WTC11 (cell line): ENCODE data around the gene SLC30A1. TPM values are rescaled to one million over a fixed set of nuclear protein-coding genes. Genes with fewer than 3 reads are reported as not detected.

Experiments used
- ATAC-seq: fragments of 200-7000 bp; cut with Tn5 transposase; 2 replicates; pipeline ENCODE4 v1.10.0; 2021; ENCODE audit warnings: mild to moderate bottlenecking, moderate library complexity
- CTCF ChIA-PET: fragments of 300-600 bp; sonication (Branson Sonifier 250); formaldehyde crosslinking; loops from one replicate; lab custom pipeline; 2021; ENCODE audit warnings: antibody characterized with exemption; lab: Charles Lee
- POLR2A ChIA-PET: fragments of 350-600 bp; sonication (Branson Sonifier 250); formaldehyde crosslinking; loops from one replicate; lab custom pipeline; 2021; ENCODE audit warnings: antibody characterized with exemption; lab: Charles Lee
- DNase-seq: peaks from one replicate; pipeline ENCODE4 v3.0.0; 2021; ENCODE audit warnings: low spot score
- H3K27ac Mint-ChIP-seq: 2 replicates; pipeline ENCODE4 v1.8.0; 2021; ENCODE audit warnings: mixed read lengths
- H3K27me3 Mint-ChIP-seq: 2 replicates; pipeline ENCODE4 v1.8.0; 2021; ENCODE audit warnings: low read depth, mild to moderate bottlenecking, moderate library complexity, mixed read lengths
- H3K36me3 Mint-ChIP-seq: 2 replicates; pipeline ENCODE4 v1.8.0; 2021; ENCODE audit warnings: mixed read lengths
- H3K4me1 Mint-ChIP-seq: 2 replicates; pipeline ENCODE4 v1.8.0; 2022; ENCODE audit warnings: mixed read lengths
- H3K4me3 Mint-ChIP-seq: 2 replicates; pipeline ENCODE4 v1.8.0; 2021; ENCODE audit warnings: mild to moderate bottlenecking, moderate library complexity, mixed read lengths
- H3K9me3 Mint-ChIP-seq: 2 replicates; pipeline ENCODE4 v1.8.0; 2021; ENCODE audit warnings: mixed read lengths
- ATF1 ChIP-seq: sonication (generic); formaldehyde crosslinking; IDR thresholded peaks from 2 replicates; pipeline ENCODE4 v1.8.1; 2023; ENCODE audit warnings: mild to moderate bottlenecking, moderate library complexity, missing genetic modification reagents
- EMX1 ChIP-seq: fragments of 250-450 bp; sonication (Bioruptor Pico); IDR thresholded peaks from 2 replicates; pipeline ENCODE4 v1.8.0; 2021; ENCODE audit warnings: mild to moderate bottlenecking
- ETV6 ChIP-seq: sonication (generic); formaldehyde crosslinking; IDR thresholded peaks from 2 replicates; pipeline ENCODE4 v1.8.1; 2022; ENCODE audit warnings: mild to moderate bottlenecking, missing genetic modification reagents
- GABPB1 ChIP-seq: sonication (generic); formaldehyde crosslinking; IDR thresholded peaks from 2 replicates; pipeline ENCODE4 v1.8.1; 2023; ENCODE audit warnings: mild to moderate bottlenecking, missing genetic modification reagents
- NFYB ChIP-seq: sonication (generic); formaldehyde crosslinking; conservative IDR thresholded peaks from 2 replicates; pipeline ENCODE4 v1.8.0; 2022; ENCODE audit warnings: low read depth, missing genetic modification reagents
- NR1H2 ChIP-seq: sonication (generic); formaldehyde crosslinking; IDR thresholded peaks from 2 replicates; pipeline ENCODE4 v1.9.0; 2021; ENCODE audit warnings: mild to moderate bottlenecking, moderate library complexity, missing genetic modification reagents
- RORB ChIP-seq: fragments of 250-450 bp; sonication (Bioruptor Pico); IDR thresholded peaks from 2 replicates; pipeline ENCODE4 v1.9.0; 2021; ENCODE audit warnings: mild to moderate bottlenecking
- SMAD3 ChIP-seq: sonication (generic); formaldehyde crosslinking; IDR thresholded peaks from 2 replicates; pipeline ENCODE4 v1.8.0; 2022; ENCODE audit warnings: missing genetic modification reagents, mild to moderate bottlenecking, borderline replicate concordance
- TEAD1 ChIP-seq: sonication (generic); formaldehyde crosslinking; IDR thresholded peaks from 2 replicates; pipeline ENCODE4 v1.8.0; 2022; ENCODE audit warnings: mild to moderate bottlenecking, missing genetic modification reagents
- ZNF317 ChIP-seq: sonication (generic); formaldehyde crosslinking; IDR thresholded peaks from 2 replicates; pipeline ENCODE4 v1.8.1; 2023; ENCODE audit warnings: low read depth, mild to moderate bottlenecking, moderate library complexity, missing genetic modification reagents, borderline replicate concordance
- ZNF416 ChIP-seq: fragments of 250-450 bp; sonication (Bioruptor Pico); IDR thresholded peaks from 2 replicates; pipeline ENCODE4 v1.9.0; 2021; ENCODE audit warnings: mild to moderate bottlenecking, inconsistent platforms
- ZNF423 ChIP-seq: fragments of 250-450 bp; sonication (Bioruptor Pico); IDR thresholded peaks from 2 replicates; pipeline ENCODE4 v2.1.2; 2022; ENCODE audit warnings: mild to moderate bottlenecking, moderate library complexity
- ZNF671 ChIP-seq: fragments of 250-450 bp; sonication (Bioruptor Pico); IDR thresholded peaks from 2 replicates; pipeline ENCODE4 v1.8.0; 2021; ENCODE audit warnings: mild to moderate bottlenecking
- total RNA-seq: library from RNA; stranded (reverse); gene quantifications from 3 replicates; pipeline ENCODE4 v1.2.3, GENCODE V29; 2021
- TF ChIP-seq, protein P1 (sequence below): sonication (generic); formaldehyde crosslinking; IDR thresholded peaks from 2 replicates; pipeline ENCODE4 v1.8.1; 2022; ENCODE audit warnings: low read depth, mild to moderate bottlenecking, moderate library complexity, missing genetic modification reagents, borderline replicate concordance
- TF ChIP-seq, protein P2 (sequence below): sonication (generic); formaldehyde crosslinking; IDR thresholded peaks from 2 replicates; pipeline ENCODE4 v1.8.0; 2023; ENCODE audit warnings: missing genetic modification reagents
- TF ChIP-seq, protein P3 (sequence below): sonication (generic); formaldehyde crosslinking; IDR thresholded peaks from 2 replicates; pipeline ENCODE4 v1.8.0; 2022; ENCODE audit warnings: mild to moderate bottlenecking, missing genetic modification reagents
- TF ChIP-seq, protein P4 (sequence below): sonication (generic); formaldehyde crosslinking; IDR thresholded peaks from 2 replicates; pipeline ENCODE4 v1.8.0; 2023; ENCODE audit warnings: mild to moderate bottlenecking, missing genetic modification reagents
- TF ChIP-seq, protein P5 (sequence below): sonication (generic); formaldehyde crosslinking; IDR thresholded peaks from 2 replicates; pipeline ENCODE4 v1.8.0; 2022; ENCODE audit warnings: mild to moderate bottlenecking, missing genetic modification reagents
- TF ChIP-seq, protein P6 (sequence below): fragments of 250-450 bp; sonication (Bioruptor Pico); IDR thresholded peaks from 2 replicates; pipeline ENCODE4 v1.9.0; 2021; ENCODE audit warnings: mild to moderate bottlenecking
- TF ChIP-seq, protein P7 (sequence below): sonication (generic); formaldehyde crosslinking; IDR thresholded peaks from 2 replicates; pipeline ENCODE4 v1.8.0; 2022; ENCODE audit warnings: missing genetic modification reagents

SLC30A1 gene
- total RNA-seq, 1 experiment from 2014 or later: 20.0 TPM

DNA sequence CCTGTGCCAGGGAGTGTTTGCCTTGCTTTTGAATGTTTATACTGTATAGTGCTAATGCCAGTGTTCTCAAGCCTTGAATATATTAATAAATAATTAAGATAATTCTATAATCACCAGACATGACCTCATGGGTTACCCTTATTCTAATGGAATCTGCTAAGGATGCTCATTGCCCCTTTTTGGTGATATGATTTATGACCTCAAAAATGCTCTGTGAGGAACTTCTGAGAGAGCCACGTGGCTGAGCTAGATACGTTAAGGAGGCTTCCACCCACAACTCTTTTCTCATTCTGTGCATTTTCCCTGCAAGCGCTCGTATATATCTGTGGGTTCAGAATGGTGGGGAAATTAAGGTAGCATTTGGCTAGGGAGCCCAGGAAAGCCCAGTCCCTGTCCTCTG lies 19.6 kb upstream of the SLC30A1 start (continued):
- TF ChIP-seq, protein P1, sequence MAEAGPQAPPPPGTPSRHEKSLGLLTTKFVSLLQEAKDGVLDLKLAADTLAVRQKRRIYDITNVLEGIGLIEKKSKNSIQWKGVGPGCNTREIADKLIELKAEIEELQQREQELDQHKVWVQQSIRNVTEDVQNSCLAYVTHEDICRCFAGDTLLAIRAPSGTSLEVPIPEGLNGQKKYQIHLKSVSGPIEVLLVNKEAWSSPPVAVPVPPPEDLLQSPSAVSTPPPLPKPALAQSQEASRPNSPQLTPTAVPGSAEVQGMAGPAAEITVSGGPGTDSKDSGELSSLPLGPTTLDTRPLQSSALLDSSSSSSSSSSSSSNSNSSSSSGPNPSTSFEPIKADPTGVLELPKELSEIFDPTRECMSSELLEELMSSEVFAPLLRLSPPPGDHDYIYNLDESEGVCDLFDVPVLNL (CRISPR knock-in tag): no peak
- TF ChIP-seq ATF1 (CRISPR knock-in tag): no peak

DNA sequence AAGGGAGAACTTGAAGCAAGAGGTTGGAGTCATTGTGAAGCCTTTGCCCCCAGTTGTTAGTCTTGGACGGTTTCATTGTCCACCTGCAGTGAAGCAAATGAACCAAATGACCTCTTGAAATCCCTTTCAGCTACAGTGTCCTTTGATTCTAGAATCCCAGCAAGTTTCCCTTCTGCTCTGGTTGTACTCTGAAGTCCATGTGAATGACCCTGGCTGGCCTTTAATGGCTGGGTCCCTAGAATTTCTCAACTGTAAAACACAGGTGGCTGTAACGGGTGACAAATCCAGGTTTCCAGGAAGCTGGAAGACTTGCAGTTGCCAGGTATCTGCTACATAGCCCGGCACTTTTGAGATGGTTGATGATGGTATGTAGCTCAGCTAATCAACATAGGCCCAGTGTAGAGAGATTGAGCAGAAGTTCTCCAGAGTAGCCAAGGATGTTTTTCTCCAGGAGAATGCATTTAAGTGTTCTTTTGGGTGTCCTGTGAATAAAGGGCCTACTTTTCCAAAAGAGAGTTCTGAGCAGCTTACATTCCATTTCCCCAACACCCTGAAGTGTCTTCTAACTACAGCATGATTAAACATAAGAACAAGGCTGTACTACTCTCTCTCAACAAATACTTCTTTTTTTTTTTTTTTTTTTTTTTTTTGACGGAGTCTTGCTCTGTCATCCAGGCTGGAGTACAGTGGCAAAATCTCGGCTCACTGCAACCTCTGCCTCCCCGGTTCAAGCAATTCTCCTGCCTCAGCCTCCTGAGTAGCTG lies 17.6 kb upstream of the SLC30A1 start:
- no peak for ATAC-seq
- POLR2A ChIA-PET: interaction anchor here (0.7 kb wide), 1 partner anchor 249 kb away, joined by 4 read pairs; no protein-coding TSS in a partner anchor
- CTCF ChIA-PET: no interaction called here
- no peak for DNase-seq
- no peaks in the 10 kb centered on the region for H3K4me1 Mint-ChIP-seq
- H3K4me3 Mint-ChIP-seq: no peak overlapping the region
- no peaks in the 10 kb centered on the region for H3K36me3 Mint-ChIP-seq
- no peak overlapping the region for H3K27ac Mint-ChIP-seq
- TF ChIP-seq ZNF423 (CRISPR knock-in tag) (no peak), NFYB (CRISPR knock-in tag) (no peak), EMX1 (no peak), ZNF671 (no peak), TEAD1 (CRISPR knock-in tag) (no peak), ZNF416 (CRISPR knock-in tag) (no peak), SMAD3 (CRISPR knock-in tag) (no peak), RORB (CRISPR knock-in tag) (no peak)
- TF ChIP-seq, protein P2, sequence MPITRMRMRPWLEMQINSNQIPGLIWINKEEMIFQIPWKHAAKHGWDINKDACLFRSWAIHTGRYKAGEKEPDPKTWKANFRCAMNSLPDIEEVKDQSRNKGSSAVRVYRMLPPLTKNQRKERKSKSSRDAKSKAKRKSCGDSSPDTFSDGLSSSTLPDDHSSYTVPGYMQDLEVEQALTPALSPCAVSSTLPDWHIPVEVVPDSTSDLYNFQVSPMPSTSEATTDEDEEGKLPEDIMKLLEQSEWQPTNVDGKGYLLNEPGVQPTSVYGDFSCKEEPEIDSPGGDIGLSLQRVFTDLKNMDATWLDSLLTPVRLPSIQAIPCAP: no peak
- TF ChIP-seq, protein P1 (CRISPR knock-in tag): no peak
- TF ChIP-seq, protein P3, sequence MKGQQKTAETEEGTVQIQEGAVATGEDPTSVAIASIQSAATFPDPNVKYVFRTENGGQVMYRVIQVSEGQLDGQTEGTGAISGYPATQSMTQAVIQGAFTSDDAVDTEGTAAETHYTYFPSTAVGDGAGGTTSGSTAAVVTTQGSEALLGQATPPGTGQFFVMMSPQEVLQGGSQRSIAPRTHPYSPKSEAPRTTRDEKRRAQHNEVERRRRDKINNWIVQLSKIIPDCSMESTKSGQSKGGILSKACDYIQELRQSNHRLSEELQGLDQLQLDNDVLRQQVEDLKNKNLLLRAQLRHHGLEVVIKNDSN (CRISPR knock-in tag): no peak
- TF ChIP-seq, protein P4, sequence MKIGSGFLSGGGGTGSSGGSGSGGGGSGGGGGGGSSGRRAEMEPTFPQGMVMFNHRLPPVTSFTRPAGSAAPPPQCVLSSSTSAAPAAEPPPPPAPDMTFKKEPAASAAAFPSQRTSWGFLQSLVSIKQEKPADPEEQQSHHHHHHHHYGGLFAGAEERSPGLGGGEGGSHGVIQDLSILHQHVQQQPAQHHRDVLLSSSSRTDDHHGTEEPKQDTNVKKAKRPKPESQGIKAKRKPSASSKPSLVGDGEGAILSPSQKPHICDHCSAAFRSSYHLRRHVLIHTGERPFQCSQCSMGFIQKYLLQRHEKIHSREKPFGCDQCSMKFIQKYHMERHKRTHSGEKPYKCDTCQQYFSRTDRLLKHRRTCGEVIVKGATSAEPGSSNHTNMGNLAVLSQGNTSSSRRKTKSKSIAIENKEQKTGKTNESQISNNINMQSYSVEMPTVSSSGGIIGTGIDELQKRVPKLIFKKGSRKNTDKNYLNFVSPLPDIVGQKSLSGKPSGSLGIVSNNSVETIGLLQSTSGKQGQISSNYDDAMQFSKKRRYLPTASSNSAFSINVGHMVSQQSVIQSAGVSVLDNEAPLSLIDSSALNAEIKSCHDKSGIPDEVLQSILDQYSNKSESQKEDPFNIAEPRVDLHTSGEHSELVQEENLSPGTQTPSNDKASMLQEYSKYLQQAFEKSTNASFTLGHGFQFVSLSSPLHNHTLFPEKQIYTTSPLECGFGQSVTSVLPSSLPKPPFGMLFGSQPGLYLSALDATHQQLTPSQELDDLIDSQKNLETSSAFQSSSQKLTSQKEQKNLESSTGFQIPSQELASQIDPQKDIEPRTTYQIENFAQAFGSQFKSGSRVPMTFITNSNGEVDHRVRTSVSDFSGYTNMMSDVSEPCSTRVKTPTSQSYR (CRISPR knock-in tag): no peak
- H3K9me3 Mint-ChIP-seq: peaks cover 5% of the 10 kb centered on the region; the same call in 1 of the 2 replicates
- H3K27me3 Mint-ChIP-seq: no peaks in the 10 kb centered on the region

DNA sequence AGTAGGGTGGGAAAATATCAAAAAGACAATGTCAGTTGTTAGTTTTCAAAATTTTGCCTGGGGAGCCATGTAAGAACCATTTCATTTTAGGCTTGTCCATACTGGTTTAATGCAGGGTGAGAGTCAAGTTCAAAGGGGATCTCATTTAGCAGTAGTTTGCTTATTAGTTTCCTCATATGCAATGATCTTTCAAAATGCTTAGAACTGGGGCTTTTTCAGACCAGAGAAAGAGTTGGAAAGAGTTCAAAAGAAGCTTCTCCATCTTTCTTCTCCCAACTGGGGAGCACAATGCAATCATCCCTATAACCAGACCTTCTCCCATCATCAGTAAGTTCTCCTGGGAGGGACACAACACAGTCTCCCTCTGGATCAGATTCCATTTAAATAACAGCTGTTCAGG lies 16.5 kb upstream of the SLC30A1 start:
- ChIA-PET POLR2A (no interaction called here), CTCF (no interaction called here)
- Mint-ChIP-seq H3K4me3 (no peak overlapping the region), H3K36me3 (no peaks in the 10 kb centered on the region), H3K27ac (no peak overlapping the region), H3K27me3 (no peaks in the 10 kb centered on the region), H3K9me3 (peaks cover 5% of the 10 kb centered on the region; the same call in 1 of the 2 replicates), H3K4me1 (no peaks in the 10 kb centered on the region)
- no peak for DNase-seq
- ATAC-seq: no peak
- TF ChIP-seq ZNF317 (CRISPR knock-in tag) (no peak), NR1H2 (no peak), ETV6 (CRISPR knock-in tag) (no peak), GABPB1 (CRISPR knock-in tag) (no peak)
- TF ChIP-seq, protein P5, sequence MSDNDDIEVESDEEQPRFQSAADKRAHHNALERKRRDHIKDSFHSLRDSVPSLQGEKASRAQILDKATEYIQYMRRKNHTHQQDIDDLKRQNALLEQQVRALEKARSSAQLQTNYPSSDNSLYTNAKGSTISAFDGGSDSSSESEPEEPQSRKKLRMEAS (CRISPR knock-in tag): no peak
- TF ChIP-seq, protein P6, sequence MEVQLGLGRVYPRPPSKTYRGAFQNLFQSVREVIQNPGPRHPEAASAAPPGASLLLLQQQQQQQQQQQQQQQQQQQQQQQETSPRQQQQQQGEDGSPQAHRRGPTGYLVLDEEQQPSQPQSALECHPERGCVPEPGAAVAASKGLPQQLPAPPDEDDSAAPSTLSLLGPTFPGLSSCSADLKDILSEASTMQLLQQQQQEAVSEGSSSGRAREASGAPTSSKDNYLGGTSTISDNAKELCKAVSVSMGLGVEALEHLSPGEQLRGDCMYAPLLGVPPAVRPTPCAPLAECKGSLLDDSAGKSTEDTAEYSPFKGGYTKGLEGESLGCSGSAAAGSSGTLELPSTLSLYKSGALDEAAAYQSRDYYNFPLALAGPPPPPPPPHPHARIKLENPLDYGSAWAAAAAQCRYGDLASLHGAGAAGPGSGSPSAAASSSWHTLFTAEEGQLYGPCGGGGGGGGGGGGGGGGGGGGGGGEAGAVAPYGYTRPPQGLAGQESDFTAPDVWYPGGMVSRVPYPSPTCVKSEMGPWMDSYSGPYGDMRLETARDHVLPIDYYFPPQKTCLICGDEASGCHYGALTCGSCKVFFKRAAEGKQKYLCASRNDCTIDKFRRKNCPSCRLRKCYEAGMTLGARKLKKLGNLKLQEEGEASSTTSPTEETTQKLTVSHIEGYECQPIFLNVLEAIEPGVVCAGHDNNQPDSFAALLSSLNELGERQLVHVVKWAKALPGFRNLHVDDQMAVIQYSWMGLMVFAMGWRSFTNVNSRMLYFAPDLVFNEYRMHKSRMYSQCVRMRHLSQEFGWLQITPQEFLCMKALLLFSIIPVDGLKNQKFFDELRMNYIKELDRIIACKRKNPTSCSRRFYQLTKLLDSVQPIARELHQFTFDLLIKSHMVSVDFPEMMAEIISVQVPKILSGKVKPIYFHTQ (CRISPR knock-in tag): no peak
- TF ChIP-seq, protein P7, sequence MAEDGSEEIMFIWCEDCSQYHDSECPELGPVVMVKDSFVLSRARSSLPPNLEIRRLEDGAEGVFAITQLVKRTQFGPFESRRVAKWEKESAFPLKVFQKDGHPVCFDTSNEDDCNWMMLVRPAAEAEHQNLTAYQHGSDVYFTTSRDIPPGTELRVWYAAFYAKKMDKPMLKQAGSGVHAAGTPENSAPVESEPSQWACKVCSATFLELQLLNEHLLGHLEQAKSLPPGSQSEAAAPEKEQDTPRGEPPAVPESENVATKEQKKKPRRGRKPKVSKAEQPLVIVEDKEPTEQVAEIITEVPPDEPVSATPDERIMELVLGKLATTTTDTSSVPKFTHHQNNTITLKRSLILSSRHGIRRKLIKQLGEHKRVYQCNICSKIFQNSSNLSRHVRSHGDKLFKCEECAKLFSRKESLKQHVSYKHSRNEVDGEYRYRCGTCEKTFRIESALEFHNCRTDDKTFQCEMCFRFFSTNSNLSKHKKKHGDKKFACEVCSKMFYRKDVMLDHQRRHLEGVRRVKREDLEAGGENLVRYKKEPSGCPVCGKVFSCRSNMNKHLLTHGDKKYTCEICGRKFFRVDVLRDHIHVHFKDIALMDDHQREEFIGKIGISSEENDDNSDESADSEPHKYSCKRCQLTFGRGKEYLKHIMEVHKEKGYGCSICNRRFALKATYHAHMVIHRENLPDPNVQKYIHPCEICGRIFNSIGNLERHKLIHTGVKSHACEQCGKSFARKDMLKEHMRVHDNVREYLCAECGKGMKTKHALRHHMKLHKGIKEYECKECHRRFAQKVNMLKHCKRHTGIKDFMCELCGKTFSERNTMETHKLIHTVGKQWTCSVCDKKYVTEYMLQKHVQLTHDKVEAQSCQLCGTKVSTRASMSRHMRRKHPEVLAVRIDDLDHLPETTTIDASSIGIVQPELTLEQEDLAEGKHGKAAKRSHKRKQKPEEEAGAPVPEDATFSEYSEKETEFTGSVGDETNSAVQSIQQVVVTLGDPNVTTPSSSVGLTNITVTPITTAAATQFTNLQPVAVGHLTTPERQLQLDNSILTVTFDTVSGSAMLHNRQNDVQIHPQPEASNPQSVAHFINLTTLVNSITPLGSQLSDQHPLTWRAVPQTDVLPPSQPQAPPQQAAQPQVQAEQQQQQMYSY (CRISPR knock-in tag): no peak
